HepG2 (cell line): ENCODE results near the gene ZNF326. TPM values are rescaled to one million over a fixed set of nuclear protein-coding genes. Genes with fewer than 3 reads are reported as not detected.

Source experiments
- CREM ChIP-seq, 2 experiments: sonication (generic) in 1 of 2; formaldehyde crosslinking in 1 of 2; IDR thresholded peaks; 2 replicates each; pipeline versions ENCODE4 v1.4.0 to v1.6.1; 2016 to 2020; ENCODE audit warnings: antibody characterized with exemption in 1 of 2, mild to moderate bottlenecking in 1 of 2, missing genetic modification reagents in 1 of 2
- ETV5 ChIP-seq: IDR thresholded peaks from 2 replicates; pipeline ENCODE4 v1.6.1; 2018; ENCODE audit warnings: missing biosample characterization, missing genetic modification reagents, inconsistent platforms, borderline replicate concordance
- HOMEZ ChIP-seq: IDR thresholded peaks from 2 replicates; pipeline ENCODE4 v1.6.1; 2016; ENCODE audit warnings: low read depth
- KLF12 ChIP-seq: sonication (generic); formaldehyde crosslinking; IDR thresholded peaks from 2 replicates; pipeline ENCODE4 v1.4.0; 2020; ENCODE audit warnings: missing genetic modification reagents, borderline replicate concordance
- MIER3 ChIP-seq: IDR thresholded peaks from 2 replicates; pipeline ENCODE4 v1.6.1; 2016; ENCODE audit warnings: missing compliant biosample characterization, borderline replicate concordance
- NCOA1 ChIP-seq: sonication (generic); formaldehyde crosslinking; IDR thresholded peaks from 2 replicates; pipeline ENCODE4 v1.9.0; 2021; ENCODE audit warnings: missing genetic modification reagents
- SATB2 ChIP-seq: sonication (generic); formaldehyde crosslinking; IDR thresholded peaks from 2 replicates; pipeline ENCODE4 v1.5.0; 2020; ENCODE audit warnings: missing genetic modification reagents
- TFDP1 ChIP-seq: IDR thresholded peaks from 2 replicates; pipeline ENCODE4 v1.6.1; 2016; ENCODE audit warnings: missing compliant biosample characterization, missing genetic modification reagents, borderline replicate concordance
- ZBTB26 ChIP-seq: IDR thresholded peaks from 2 replicates; pipeline ENCODE4 v1.6.1; 2016; ENCODE audit warnings: missing compliant biosample characterization, missing genetic modification reagents, borderline replicate concordance
- ZNF136 ChIP-seq: sonication (generic); formaldehyde crosslinking; IDR thresholded peaks from 2 replicates; pipeline ENCODE4 v1.8.1; 2022; ENCODE audit warnings: low read depth, mild to moderate bottlenecking, moderate library complexity, missing genetic modification reagents
- ZNF660 ChIP-seq: sonication (generic); formaldehyde crosslinking; IDR thresholded peaks from 2 replicates; pipeline ENCODE4 v1.5.1; 2020; ENCODE audit warnings: mild to moderate bottlenecking, low read depth, missing genetic modification reagents, borderline replicate concordance
- ZNF674 ChIP-seq: sonication (generic); formaldehyde crosslinking; IDR thresholded peaks from 2 replicates; pipeline ENCODE4 v1.5.0; 2020; ENCODE audit warnings: low read depth, mild to moderate bottlenecking, missing genetic modification reagents
- ZSCAN12 ChIP-seq: sonication (generic); formaldehyde crosslinking; IDR thresholded peaks from 2 replicates; pipeline ENCODE4 v1.9.0; 2021; ENCODE audit warnings: mild to moderate bottlenecking, missing genetic modification reagents
- polyA plus RNA-seq, 8 experiments: library from polyadenylated mRNA; depleted of rRNA in 3 of 8; stranded (reverse) in 7 of 8; unstranded in 1 of 8; fragments of >200 nt; fragmentation: Illumina TruSeq in 4 of 8; extraction: Trizol in 4 of 8; gene quantifications; 2 replicates each; pipeline versions ENCODE4 v1.2.1 to v1.2.3, GENCODE V29; 2011 to 2016; ENCODE audit warnings: low read depth in 4 of 8, missing spikeins in 1 of 8, mixed read lengths in 1 of 8; ENCODE audit not compliant: insufficient read depth in 1 of 8
- total RNA-seq, 5 experiments: library from RNA; depleted of rRNA; stranded (reverse); fragments of >200 nt; fragmentation: Illumina TruSeq; extraction: Trizol; gene quantifications; 2 replicates each; pipeline ENCODE4 v1.2.3, GENCODE V29; 2016; ENCODE audit warnings: low read depth in 1 of 5
- TF ChIP-seq, protein P1 (sequence below): sonication (generic); formaldehyde crosslinking; IDR thresholded peaks from 2 replicates; pipeline ENCODE4 v1.5.0; 2020; ENCODE audit warnings: mild to moderate bottlenecking, missing genetic modification reagents, borderline replicate concordance

The ZNF326 gene
- total and polyA plus RNA-seq, 2 of the 13 experiments (the other 11 are each of a cell fraction or from before 2014, with no cell fraction given) = 6.3 to 16.4 TPM

GRCh38 chr1:89995598-89996449 lies 914 bp downstream of the ZNF326 start (continued):
- TF ChIP-seq, protein P1, sequence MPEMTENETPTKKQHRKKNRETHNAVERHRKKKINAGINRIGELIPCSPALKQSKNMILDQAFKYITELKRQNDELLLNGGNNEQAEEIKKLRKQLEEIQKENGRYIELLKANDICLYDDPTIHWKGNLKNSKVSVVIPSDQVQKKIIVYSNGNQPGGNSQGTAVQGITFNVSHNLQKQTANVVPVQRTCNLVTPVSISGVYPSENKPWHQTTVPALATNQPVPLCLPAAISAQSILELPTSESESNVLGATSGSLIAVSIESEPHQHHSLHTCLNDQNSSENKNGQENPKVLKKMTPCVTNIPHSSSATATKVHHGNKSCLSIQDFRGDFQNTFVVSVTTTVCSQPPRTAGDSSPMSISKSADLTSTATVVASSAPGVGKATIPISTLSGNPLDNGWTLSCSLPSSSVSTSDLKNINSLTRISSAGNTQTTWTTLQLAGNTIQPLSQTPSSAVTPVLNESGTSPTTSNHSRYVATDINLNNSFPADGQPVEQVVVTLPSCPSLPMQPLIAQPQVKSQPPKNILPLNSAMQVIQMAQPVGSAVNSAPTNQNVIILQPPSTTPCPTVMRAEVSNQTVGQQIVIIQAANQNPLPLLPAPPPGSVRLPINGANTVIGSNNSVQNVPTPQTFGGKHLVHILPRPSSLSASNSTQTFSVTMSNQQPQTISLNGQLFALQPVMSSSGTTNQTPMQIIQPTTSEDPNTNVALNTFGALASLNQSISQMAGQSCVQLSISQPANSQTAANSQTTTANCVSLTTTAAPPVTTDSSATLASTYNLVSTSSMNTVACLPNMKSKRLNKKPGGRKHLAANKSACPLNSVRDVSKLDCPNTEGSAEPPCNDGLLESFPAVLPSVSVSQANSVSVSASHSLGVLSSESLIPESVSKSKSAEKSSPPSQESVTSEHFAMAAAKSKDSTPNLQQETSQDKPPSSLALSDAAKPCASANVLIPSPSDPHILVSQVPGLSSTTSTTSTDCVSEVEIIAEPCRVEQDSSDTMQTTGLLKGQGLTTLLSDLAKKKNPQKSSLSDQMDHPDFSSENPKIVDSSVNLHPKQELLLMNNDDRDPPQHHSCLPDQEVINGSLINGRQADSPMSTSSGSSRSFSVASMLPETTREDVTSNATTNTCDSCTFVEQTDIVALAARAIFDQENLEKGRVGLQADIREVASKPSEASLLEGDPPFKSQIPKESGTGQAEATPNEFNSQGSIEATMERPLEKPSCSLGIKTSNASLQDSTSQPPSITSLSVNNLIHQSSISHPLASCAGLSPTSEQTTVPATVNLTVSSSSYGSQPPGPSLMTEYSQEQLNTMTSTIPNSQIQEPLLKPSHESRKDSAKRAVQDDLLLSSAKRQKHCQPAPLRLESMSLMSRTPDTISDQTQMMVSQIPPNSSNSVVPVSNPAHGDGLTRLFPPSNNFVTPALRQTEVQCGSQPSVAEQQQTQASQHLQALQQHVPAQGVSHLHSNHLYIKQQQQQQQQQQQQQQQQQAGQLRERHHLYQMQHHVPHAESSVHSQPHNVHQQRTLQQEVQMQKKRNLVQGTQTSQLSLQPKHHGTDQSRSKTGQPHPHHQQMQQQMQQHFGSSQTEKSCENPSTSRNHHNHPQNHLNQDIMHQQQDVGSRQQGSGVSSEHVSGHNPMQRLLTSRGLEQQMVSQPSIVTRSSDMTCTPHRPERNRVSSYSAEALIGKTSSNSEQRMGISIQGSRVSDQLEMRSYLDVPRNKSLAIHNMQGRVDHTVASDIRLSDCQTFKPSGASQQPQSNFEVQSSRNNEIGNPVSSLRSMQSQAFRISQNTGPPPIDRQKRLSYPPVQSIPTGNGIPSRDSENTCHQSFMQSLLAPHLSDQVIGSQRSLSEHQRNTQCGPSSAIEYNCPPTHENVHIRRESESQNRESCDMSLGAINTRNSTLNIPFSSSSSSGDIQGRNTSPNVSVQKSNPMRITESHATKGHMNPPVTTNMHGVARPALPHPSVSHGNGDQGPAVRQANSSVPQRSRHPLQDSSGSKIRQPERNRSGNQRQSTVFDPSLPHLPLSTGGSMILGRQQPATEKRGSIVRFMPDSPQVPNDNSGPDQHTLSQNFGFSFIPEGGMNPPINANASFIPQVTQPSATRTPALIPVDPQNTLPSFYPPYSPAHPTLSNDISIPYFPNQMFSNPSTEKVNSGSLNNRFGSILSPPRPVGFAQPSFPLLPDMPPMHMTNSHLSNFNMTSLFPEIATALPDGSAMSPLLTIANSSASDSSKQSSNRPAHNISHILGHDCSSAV = no peak
- TF ChIP-seq ZNF136 (CRISPR knock-in tag) (no peak), TFDP1 (no peak), KLF12 (CRISPR knock-in tag) (no peak), CREM (IDR thresholded peaks at IDR 0.05) (0 out of 2 replicates have a peak, but pooled peaks have one; percentile 10), CREM (CRISPR knock-in tag; IDR thresholded peaks at IDR 0.05) (no peak), SATB2 (CRISPR knock-in tag) (peak; percentile 45; the same call in 1 of the 2 replicates), ZBTB26 (CRISPR knock-in tag) (no peak), HOMEZ (CRISPR knock-in tag) (no peak), ZNF660 (CRISPR knock-in tag) (no peak), ZNF674 (CRISPR knock-in tag) (no peak), NCOA1 (CRISPR knock-in tag) (0 out of 2 replicates have a peak, but pooled peaks have one; percentile 3), ETV5 (CRISPR knock-in tag) (no peak), ZSCAN12 (peak; percentile 62; the same call in 1 of the 2 replicates), MIER3 (no peak)
